Endothelial cell of umbilical vein (primary cell): ENCODE data around the gene TSHZ1. TPM values are rescaled to one million over a fixed set of nuclear protein-coding genes. Genes with fewer than 3 reads are reported as not detected.

ENCODE experiments used
- BruUV-seq: library from RNA; stranded (reverse); fragments of 400-500 nt; replicated peaks from 2 replicates; lab custom pipeline; 2021; lab: Mats Ljungman, UMichigan
- CTCF ChIA-PET: fragments of 300-600, 350-600 bp; sonication (Branson Sonifier 250); formaldehyde crosslinking; loops from one replicate; lab custom pipeline; 2021; ENCODE audit warnings: antibody characterized with exemption, inconsistent platforms; lab: Charles Lee
- POLR2A ChIA-PET: fragments of 300-600, 350-600 bp; sonication (Branson Sonifier 250); formaldehyde crosslinking; loops from one replicate; lab custom pipeline; 2021; ENCODE audit warnings: antibody characterized with exemption, inconsistent platforms; lab: Charles Lee
- DNase-seq: peaks from one replicate; pipeline ENCODE4 v3.0.0-alpha.2; 2011; ENCODE audit warnings: low read depth, low spot score
- FAIRE-seq: peaks from 2 replicates; lab custom pipeline; 2011; peaks lifted over from hg19 to GRCh38; lab: Jason Lieb, UNC
- H2AFZ ChIP-seq: 2 replicates; pipeline ENCODE4 v1.6.0; 2012; ENCODE audit warnings: low read depth, low read length, control low read depth, inconsistent platforms
- H3K27ac ChIP-seq: 2 replicates; pipeline ENCODE4 v1.5.1; 2011; ENCODE audit warnings: low read depth, mild to moderate bottlenecking, control low read depth, low read length, moderate library complexity; ENCODE audit not compliant: insufficient read depth
- H3K27me3 ChIP-seq, 2 experiments: 2 replicates each; pipeline versions ENCODE4 v1.6.0 to v1.6.1; 2011; ENCODE audit warnings: low read length in 2 of 2, mixed read lengths in 1 of 2; ENCODE audit not compliant: control insufficient read depth in 2 of 2, insufficient read depth in 2 of 2
- H3K36me3 ChIP-seq, 2 experiments: 2 replicates in 1 of 2; 3 replicates in 1 of 2; pipeline ENCODE4 v1.5.1; 2011; ENCODE audit warnings: low read length in 2 of 2, mild to moderate bottlenecking in 1 of 2, moderate library complexity in 1 of 2; ENCODE audit not compliant: control insufficient read depth in 2 of 2, insufficient read depth in 2 of 2; ENCODE audit errors: extremely low read depth in 1 of 2
- H3K4me1 ChIP-seq: 3 replicates; pipeline ENCODE4 v1.5.1; 2011; ENCODE audit warnings: mild to moderate bottlenecking, low read length; ENCODE audit not compliant: control insufficient read depth, insufficient read depth; ENCODE audit errors: extremely low read depth
- H3K4me2 ChIP-seq: 2 replicates; pipeline ENCODE4 v1.6.1; 2011; ENCODE audit warnings: low read length, control low read depth, mixed read lengths; ENCODE audit not compliant: insufficient read depth
- H3K4me3 ChIP-seq, 3 experiments: fragments of 200-600 bp in 1 of 3; sonication (generic), shearing (Covaris generic) in 1 of 3; replicated peaks in 1 of 3; 2 replicates each; pipeline ENCODE4 v1.5.1; 2011 to 2016; ENCODE audit warnings: control low read depth in 3 of 3, low read length in 3 of 3, mild to moderate bottlenecking in 2 of 3, inconsistent platforms in 1 of 3, low read depth in 1 of 3, moderate library complexity in 1 of 3; ENCODE audit not compliant: insufficient read depth in 1 of 3
- H3K79me2 ChIP-seq: 2 replicates; pipeline ENCODE4 v1.6.0; 2012; ENCODE audit warnings: low read length, inconsistent platforms; ENCODE audit not compliant: control insufficient read depth, insufficient read depth
- H3K9ac ChIP-seq: replicated peaks from 2 replicates; pipeline ENCODE3; 2011; ENCODE audit warnings: low read length, control low read depth; ENCODE audit not compliant: insufficient read depth; ENCODE audit errors: extremely low read depth
- H3K9me1 ChIP-seq: replicated peaks from 3 replicates; pipeline ENCODE4 v1.6.0; 2011; ENCODE audit warnings: mild to moderate bottlenecking, low read length; ENCODE audit not compliant: control insufficient read depth, insufficient read depth; ENCODE audit errors: extremely low read depth
- H3K9me3 ChIP-seq: replicated peaks from 2 replicates; pipeline ENCODE4 v1.5.1; 2012; ENCODE audit warnings: low read length, inconsistent platforms; ENCODE audit not compliant: control insufficient read depth, insufficient read depth
- H4K20me1 ChIP-seq: replicated peaks from 2 replicates; pipeline ENCODE3; 2011; ENCODE audit warnings: mild to moderate bottlenecking, low read length; ENCODE audit not compliant: control insufficient read depth, insufficient read depth; ENCODE audit errors: extremely low read depth
- CTCF ChIP-seq, 2 donors: IDR thresholded peaks; 1 replicate in 1 of 2; 2 replicates in 1 of 2; pipeline ENCODE4 v1.5.1; 2011; ENCODE audit warnings: low read length in 2 of 2, mild to moderate bottlenecking in 2 of 2, moderate library complexity in 2 of 2, control low read depth in 1 of 2, inconsistent platforms in 1 of 2, low read depth in 1 of 2; ENCODE audit not compliant: insufficient read depth in 1 of 2; ENCODE audit errors: extremely low read depth in 1 of 2
- EZH2 ChIP-seq: IDR thresholded peaks from 2 replicates; pipeline ENCODE4 v1.6.1; 2012; ENCODE audit warnings: borderline replicate concordance, low read depth, mild to moderate bottlenecking, moderate library complexity, low read length, inconsistent platforms; ENCODE audit not compliant: severe bottlenecking
- FOS ChIP-seq: IDR thresholded peaks from 2 replicates; pipeline ENCODE4 v1.6.1; 2011; ENCODE audit warnings: mild to moderate bottlenecking, low read length, moderate library complexity, borderline replicate concordance; ENCODE audit not compliant: insufficient read depth
- GATA2 ChIP-seq: IDR thresholded peaks from 2 replicates; pipeline ENCODE4 v1.7.0; 2011; ENCODE audit warnings: low read depth, mild to moderate bottlenecking, moderate library complexity, mixed read lengths, low read length; ENCODE audit not compliant: insufficient read length, insufficient read depth
- JUN ChIP-seq: IDR thresholded peaks from 2 replicates; pipeline ENCODE4 v1.6.1; 2011; ENCODE audit warnings: borderline replicate concordance, low read depth; ENCODE audit not compliant: insufficient read length, insufficient read depth
- MAX ChIP-seq: IDR thresholded peaks from 2 replicates; pipeline ENCODE4 v1.6.1; 2011; ENCODE audit not compliant: insufficient read depth, insufficient read length
- MYC ChIP-seq: IDR thresholded peaks from one replicate; pipeline ENCODE4 v1.6.1; 2011; ENCODE audit warnings: mild to moderate bottlenecking, low read depth, low read length
- POLR2A ChIP-seq: IDR thresholded peaks from 2 replicates; pipeline ENCODE4 v1.6.1; 2012; ENCODE audit warnings: low read depth, mild to moderate bottlenecking, control low read depth, low read length
- POLR2AphosphoS5 ChIP-seq: IDR thresholded peaks from 2 replicates; pipeline ENCODE4 v1.6.1; 2012; ENCODE audit warnings: low read depth, mild to moderate bottlenecking, control low read depth, low read length, moderate library complexity; ENCODE audit not compliant: insufficient read depth
- dilution Hi-C: fragments of 300-500 bp; cut with MboI; formaldehyde crosslinking; loops from one replicate; pipeline ENCODE4 v1.15.0; 2019; ENCODE audit warnings: low sequenced_read_pairs; ENCODE audit not compliant: extremely low pct_ligation_motif_present
- intact Hi-C: fragments of 100-400 bp; cut with micrococcal nuclease; formaldehyde crosslinking; loops from one replicate; pipeline ENCODE4 v1.10.0; 2022
- polyA plus RNA-seq, 4 experiments: library from polyadenylated mRNA; depleted of rRNA in 3 of 4; stranded (reverse) in 3 of 4; unstranded in 1 of 4; fragments of >200 nt; gene quantifications; 2 replicates each; pipeline versions ENCODE4 v1.2.1 to v1.2.3, GENCODE V29; 2011 to 2012; ENCODE audit warnings: missing spikeins in 1 of 4
- total RNA-seq: library from RNA; stranded (reverse); gene quantifications from 2 replicates; pipeline ENCODE4 v1.2.3, GENCODE V29; 2021

The TSHZ1 gene
- total and polyA plus RNA-seq, 2 donors (not counting 3 experiments of a cell fraction or from before 2014, with no cell fraction given) = 4.2 to 10.2 TPM

GRCh38 chr18:75172299-75173124 is 38.1 kb upstream of the TSHZ1 start:
- H3K9ac ChIP-seq = no peak overlapping the region
- FAIRE-seq = no peak
- no peak for DNase-seq
- no peaks in the 10 kb centered on the region for H3K9me3 ChIP-seq
- no peak overlapping the region for H3K4me2 ChIP-seq
- BruUV-seq = no TSS peak
- no peaks in the 10 kb centered on the region for H3K36me3 ChIP-seq
- ChIA-PET POLR2A (interaction anchor here (0.5 kb wide), 1 partner anchor 38 kb away, joined by 4 read pairs; the partner anchor contains the start of gene TSHZ1), CTCF (interaction anchor here (1.0 to 1.7 kb wide), 5 partner anchors 8 to 541 kb away, joined by 3 to 7 read pairs (median 4); no protein-coding TSS in a partner anchor)
- peaks cover 0 to 2% of the 10 kb centered on the region in 2 experiments for H3K27me3 ChIP-seq
- no peak overlapping the region for H2AFZ ChIP-seq
- no peak overlapping the region for H3K27ac ChIP-seq
- no peak overlapping the region for H3K4me3 ChIP-seq
- no peaks in the 10 kb centered on the region for H3K79me2 ChIP-seq
- no peaks in the 10 kb centered on the region for H3K4me1 ChIP-seq
- H3K9me1 ChIP-seq = no peaks in the 10 kb centered on the region
- dilution Hi-C loops = no loop called here
- intact Hi-C loops = loop anchor here (5.0 kb wide), 1 partner anchor 305 kb away; no protein-coding TSS in a partner anchor
- TF ChIP-seq JUN (no peak), MYC (no peak), CTCF (IDR thresholded peaks at IDR 0.05; ENCODE audit: extremely low read depth in 1 of 2, insufficient read depth in 1 of 2, low read depth in 1 of 2, low read length in 2 of 2) (no peak), FOS (no peak), POLR2AphosphoS5 (no peak), MAX (no peak), GATA2 (no peak), EZH2 (no peak), POLR2A (no peak)
- no peaks in the 10 kb centered on the region for H4K20me1 ChIP-seq
